Ishikawa (cell line): ENCODE results near the gene SRSF10.

Experiments
- CEBPB ChIP-seq: IDR thresholded peaks from 2 replicates; pipeline ENCODE4 v1.6.1; 2012
- CREB1 ChIP-seq: IDR thresholded peaks from 2 replicates; pipeline ENCODE4 v1.6.1; 2012; ENCODE audit warnings: low read depth
- EGR1 ChIP-seq: IDR thresholded peaks from 2 replicates; pipeline ENCODE4 v1.6.1; 2012
- EP300 ChIP-seq: IDR thresholded peaks from 2 replicates; pipeline ENCODE4 v1.6.1; 2012; ENCODE audit warnings: borderline replicate concordance
- FOXM1 ChIP-seq: IDR thresholded peaks from 2 replicates; pipeline ENCODE4 v1.6.1; 2012; ENCODE audit warnings: low read depth, borderline replicate concordance
- MAX ChIP-seq: IDR thresholded peaks from 2 replicates; pipeline ENCODE4 v1.6.1; 2012
- NFIC ChIP-seq: IDR thresholded peaks from 2 replicates; pipeline ENCODE4 v1.6.1; 2012
- RAD21 ChIP-seq: IDR thresholded peaks from 2 replicates; pipeline ENCODE4 v1.6.1; 2012; ENCODE audit warnings: low read depth
- REST ChIP-seq: IDR thresholded peaks from 2 replicates; pipeline ENCODE4 v1.6.1; 2012; ENCODE audit warnings: low read depth, mild to moderate bottlenecking
- TAF1 ChIP-seq: IDR thresholded peaks from 2 replicates; pipeline ENCODE4 v1.6.1; 2012; ENCODE audit warnings: low read depth, mild to moderate bottlenecking
- TCF12 ChIP-seq: IDR thresholded peaks from 2 replicates; pipeline ENCODE4 v1.6.1; 2012; ENCODE audit warnings: low read depth
- TEAD4 ChIP-seq: IDR thresholded peaks from 2 replicates; pipeline ENCODE4 v1.6.1; 2012
- USF1 ChIP-seq: IDR thresholded peaks from 2 replicates; pipeline ENCODE4 v1.6.1; 2012
- YY1 ChIP-seq: IDR thresholded peaks from 2 replicates; pipeline ENCODE4 v1.6.1; 2012; ENCODE audit warnings: low read depth
- ZBTB7A ChIP-seq: IDR thresholded peaks from 2 replicates; pipeline ENCODE4 v1.6.1; 2012; ENCODE audit warnings: low read depth

SRSF10 gene

GRCh38 chr1:23979387-23979880, 693 bp downstream of the SRSF10 start:
- no peak for TF ChIP-seq MAX
- no peak for TF ChIP-seq FOXM1
- no peak for TF ChIP-seq CREB1
- TF ChIP-seq TAF1: no peak
- no peak for TF ChIP-seq EGR1
- no peak for TF ChIP-seq NFIC

- TF ChIP-seq CEBPB: no peak
- no peak for TF ChIP-seq YY1
- no peak for TF ChIP-seq REST
- TF ChIP-seq FOXM1: no peak
- TF ChIP-seq TCF12: no peak
- no peak for TF ChIP-seq TEAD4
- TF ChIP-seq EGR1: no peak
- TF ChIP-seq CREB1: no peak
- no peak for TF ChIP-seq EP300
- TF ChIP-seq ZBTB7A: no peak
These were observed 1.3 kb downstream of the SRSF10 start for GRCh38 chr1:23978805-23979204.

- no peak for TF ChIP-seq CEBPB
- TF ChIP-seq EGR1: no peak
- no peak for TF ChIP-seq ZBTB7A
- TF ChIP-seq RAD21: no peak
- TF ChIP-seq EP300: no peak
- no peak for TF ChIP-seq CREB1
- no peak for TF ChIP-seq REST
- no peak for TF ChIP-seq NFIC
- TF ChIP-seq TEAD4: no peak
- no peak for TF ChIP-seq USF1
- TF ChIP-seq MAX: no peak
- TF ChIP-seq YY1: no peak
- no peak for TF ChIP-seq TCF12
These were observed 2.3 kb downstream of the SRSF10 start for GRCh38 chr1:23977854-23978191.

- TF ChIP-seq ZBTB7A (no peak), TCF12 (no peak), FOXM1 (no peak), YY1 (no peak), RAD21 (no peak), REST (no peak), TEAD4 (no peak), CEBPB (no peak), EGR1 (no peak), USF1 (no peak), TAF1 (no peak), NFIC (no peak), CREB1 (no peak)
These were observed 2.8 kb downstream of the SRSF10 start for GRCh38 chr1:23977187-23977853.

GRCh38 chr1:23967871-23968270, 12.3 kb downstream of the SRSF10 start:
- TF ChIP-seq NFIC: no peak
- TF ChIP-seq EP300: no peak
- TF ChIP-seq YY1: no peak
- no peak for TF ChIP-seq TCF12
- no peak for TF ChIP-seq FOXM1
